ENCODE measurements around the gene NIPBL. TPM values are rescaled to one million over a fixed set of nuclear protein-coding genes. Genes with fewer than 3 reads are reported as not detected.

NIPBL gene
- total RNA-seq, 1 experiment from 2014 or later, result 69.5 TPM

DNA sequence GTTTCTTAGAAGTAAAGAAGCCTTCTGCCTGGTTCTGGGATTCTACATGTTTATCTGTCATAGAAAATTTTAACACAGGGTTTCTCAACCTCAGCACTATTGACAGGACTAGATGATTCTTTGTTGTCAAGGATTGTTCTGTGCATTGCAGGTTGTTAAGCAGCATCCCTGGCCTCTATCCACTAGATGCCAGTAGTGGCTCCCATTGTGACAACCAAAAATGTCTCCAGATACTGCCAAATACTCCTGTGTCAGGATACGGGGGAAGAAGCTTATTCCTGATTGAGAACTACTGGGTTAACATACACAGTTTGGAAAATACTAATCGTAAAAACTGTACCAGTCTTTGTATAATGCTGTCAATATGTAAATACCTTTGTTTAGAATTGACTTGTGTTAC is 167.1 kb downstream of the NIPBL start:
- Histone ChIP-seq H3K4me3 (ENCODE audit: low read depth, low read length, poor library complexity, severe bottlenecking) (no peak overlapping the region), H3K27ac (ENCODE audit: low read depth, low read length, poor library complexity, severe bottlenecking) (no peak overlapping the region), H3K36me3 (ENCODE audit: insufficient read depth, low read length, poor library complexity, severe bottlenecking) (peaks cover 50% of the 10 kb centered on the region), H3K27me3 (replicated peaks; ENCODE audit: insufficient read depth, low read depth, low read length, poor library complexity) (no peaks in the 10 kb centered on the region), H3K4me1 (ENCODE audit: insufficient read depth, low read length, poor library complexity, severe bottlenecking) (no peaks in the 10 kb centered on the region), H3K9me3 (ENCODE audit: low read depth, low read length, poor library complexity, severe bottlenecking) (no peaks in the 10 kb centered on the region)
- intact Hi-C loops (cut with micrococcal nuclease; ENCODE audit: unreplicated experiment), result no loop called here
- no TSS peak for BruUV-seq (replicated peaks)
- CTCF ChIA-PET, result no interaction called here
- POLR2A ChIA-PET (ENCODE audit: low non-redundant PET), result no interaction called here
- peak; percentile 28 for DNase-seq (ENCODE audit: low spot score)
- TF ChIP-seq, protein P1, sequence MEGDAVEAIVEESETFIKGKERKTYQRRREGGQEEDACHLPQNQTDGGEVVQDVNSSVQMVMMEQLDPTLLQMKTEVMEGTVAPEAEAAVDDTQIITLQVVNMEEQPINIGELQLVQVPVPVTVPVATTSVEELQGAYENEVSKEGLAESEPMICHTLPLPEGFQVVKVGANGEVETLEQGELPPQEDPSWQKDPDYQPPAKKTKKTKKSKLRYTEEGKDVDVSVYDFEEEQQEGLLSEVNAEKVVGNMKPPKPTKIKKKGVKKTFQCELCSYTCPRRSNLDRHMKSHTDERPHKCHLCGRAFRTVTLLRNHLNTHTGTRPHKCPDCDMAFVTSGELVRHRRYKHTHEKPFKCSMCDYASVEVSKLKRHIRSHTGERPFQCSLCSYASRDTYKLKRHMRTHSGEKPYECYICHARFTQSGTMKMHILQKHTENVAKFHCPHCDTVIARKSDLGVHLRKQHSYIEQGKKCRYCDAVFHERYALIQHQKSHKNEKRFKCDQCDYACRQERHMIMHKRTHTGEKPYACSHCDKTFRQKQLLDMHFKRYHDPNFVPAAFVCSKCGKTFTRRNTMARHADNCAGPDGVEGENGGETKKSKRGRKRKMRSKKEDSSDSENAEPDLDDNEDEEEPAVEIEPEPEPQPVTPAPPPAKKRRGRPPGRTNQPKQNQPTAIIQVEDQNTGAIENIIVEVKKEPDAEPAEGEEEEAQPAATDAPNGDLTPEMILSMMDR (conservative IDR thresholded peaks at IDR 0.05; ENCODE audit: low read depth, low read length), result peak; percentile 31; the same call in 1 of the 2 replicates
- no peak for TF ChIP-seq EZH2 (IDR thresholded peaks at IDR 0.05; ENCODE audit: borderline replicate concordance, low read depth, low read length, poor library complexity, severe bottlenecking)

DNA sequence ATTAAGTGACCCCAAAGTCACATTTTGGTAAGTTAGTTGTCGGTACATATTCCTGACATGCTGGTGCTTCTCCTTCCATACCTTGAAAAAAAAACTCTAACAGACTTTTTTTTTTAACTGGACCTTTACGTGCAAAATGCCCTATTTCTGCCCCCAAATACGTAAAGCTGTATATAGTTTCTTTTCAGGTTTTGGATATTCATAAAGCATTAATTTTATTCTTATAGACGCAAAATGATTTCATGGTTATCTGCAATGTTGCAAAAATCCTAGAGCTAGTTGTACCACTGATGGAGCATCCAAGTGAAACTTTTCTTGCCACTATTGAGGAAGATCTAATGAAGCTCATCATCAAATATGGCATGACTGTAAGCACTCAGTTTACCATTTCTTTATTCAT is 167.6 kb downstream of the NIPBL start:
- TF ChIP-seq EZH2 (IDR thresholded peaks at IDR 0.05; ENCODE audit: borderline replicate concordance, low read depth, low read length, poor library complexity, severe bottlenecking), result no peak
- TF ChIP-seq, protein P1 (conservative IDR thresholded peaks at IDR 0.05; ENCODE audit: low read depth, low read length), result no peak
- Histone ChIP-seq H3K27ac (ENCODE audit: low read depth, low read length, poor library complexity, severe bottlenecking) (no peak overlapping the region), H3K27me3 (replicated peaks; ENCODE audit: insufficient read depth, low read depth, low read length, poor library complexity) (no peaks in the 10 kb centered on the region), H3K4me1 (ENCODE audit: insufficient read depth, low read length, poor library complexity, severe bottlenecking) (no peaks in the 10 kb centered on the region), H3K36me3 (ENCODE audit: insufficient read depth, low read length, poor library complexity, severe bottlenecking) (peaks cover 51% of the 10 kb centered on the region), H3K4me3 (ENCODE audit: low read depth, low read length, poor library complexity, severe bottlenecking) (no peak overlapping the region), H3K9me3 (ENCODE audit: low read depth, low read length, poor library complexity, severe bottlenecking) (no peaks in the 10 kb centered on the region)
- BruUV-seq (replicated peaks), result no TSS peak
- CTCF ChIA-PET, result no interaction called here
- intact Hi-C loops (cut with micrococcal nuclease; ENCODE audit: unreplicated experiment), result no loop called here
- POLR2A ChIA-PET (ENCODE audit: low non-redundant PET), result no interaction called here
- no peak for DNase-seq (ENCODE audit: low spot score)

DNA sequence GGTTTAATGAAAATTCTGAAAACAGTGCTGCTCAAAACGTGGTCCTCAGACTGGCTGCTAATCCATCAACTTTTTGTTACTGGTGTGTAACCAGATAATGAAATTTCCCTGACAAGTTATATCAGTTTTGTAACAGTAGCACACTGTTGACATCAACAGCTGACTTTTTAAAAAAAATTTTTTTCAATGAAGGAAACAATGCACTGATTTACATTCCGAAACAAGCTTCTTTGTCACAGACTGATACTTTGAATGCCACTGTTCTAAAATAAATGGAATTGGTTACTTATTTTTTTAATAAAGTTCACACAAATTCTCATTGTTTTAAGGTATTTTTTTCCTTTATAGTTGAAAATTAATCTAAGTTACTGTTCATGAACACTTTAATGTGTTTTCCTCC is 169.1 kb downstream of the NIPBL start:
- intact Hi-C loops (cut with micrococcal nuclease; ENCODE audit: unreplicated experiment), result no loop called here
- POLR2A ChIA-PET (ENCODE audit: low non-redundant PET), result no interaction called here
- H3K27ac ChIP-seq (ENCODE audit: low read depth, low read length, poor library complexity, severe bottlenecking), result no peak overlapping the region
- BruUV-seq (replicated peaks), result no TSS peak
- CTCF ChIA-PET, result no interaction called here
- H3K4me1 ChIP-seq (ENCODE audit: insufficient read depth, low read length, poor library complexity, severe bottlenecking), result no peaks in the 10 kb centered on the region
- peaks cover 51% of the 10 kb centered on the region for H3K36me3 ChIP-seq (ENCODE audit: insufficient read depth, low read length, poor library complexity, severe bottlenecking)
- H3K4me3 ChIP-seq (ENCODE audit: low read depth, low read length, poor library complexity, severe bottlenecking), result no peak overlapping the region
- H3K27me3 ChIP-seq (replicated peaks; ENCODE audit: insufficient read depth, low read depth, low read length, poor library complexity), result no peaks in the 10 kb centered on the region
- DNase-seq (ENCODE audit: low spot score), result no peak
- no peaks in the 10 kb centered on the region for H3K9me3 ChIP-seq (ENCODE audit: low read depth, low read length, poor library complexity, severe bottlenecking)
- TF ChIP-seq, protein P1 (conservative IDR thresholded peaks at IDR 0.05; ENCODE audit: low read depth, low read length), result no peak
- TF ChIP-seq EZH2 (IDR thresholded peaks at IDR 0.05; ENCODE audit: borderline replicate concordance, low read depth, low read length, poor library complexity, severe bottlenecking), result no peak
